HTR-8/SVneo (cell line): ENCODE measurements around the gene AJAP1.
"Not testable (repeated sequence)": the region's sequence is repeated elsewhere in the genome, so short reads cannot be mapped to it uniquely, and the experiment has no call there.

ENCODE experiments used
- DNase-seq: peaks from one replicate; pipeline ENCODE4 v3.0.0; 2011; ENCODE audit warnings: low spot score, mixed read lengths; ENCODE audit not compliant: insufficient read length
- FAIRE-seq: peaks from 2 replicates; lab custom pipeline; 2011; peaks lifted over from hg19 to GRCh38; lab: Jason Lieb, UNC

Gene AJAP1

GRCh38 chr1:4653796-4654725 is at the start of gene AJAP1:
TSS of gene AJAP1 (plus strand) at chr1:4654609. CDS start at chr1:4655426, 817 bp downstream.
- DNase-seq: no peak
- FAIRE-seq: no peak

- no peak for DNase-seq
- FAIRE-seq: no peak
Measured at GRCh38 chr1:4605158-4605557, 49.3 kb upstream of the AJAP1 start.

GRCh38 chr1:4611563-4612341 is 42.7 kb upstream of the AJAP1 start:
- DNase-seq (no peak), FAIRE-seq (no peak)

- FAIRE-seq (no peak), DNase-seq (no peak)
Measured at GRCh38 chr1:4612991-4613390, 41.4 kb upstream of the AJAP1 start.

GRCh38 chr1:4613606-4614370 is 40.6 kb upstream of the AJAP1 start:
- FAIRE-seq (no peak), DNase-seq (no peak)

- DNase-seq (no peak), FAIRE-seq (no peak)
Measured at GRCh38 chr1:4614371-4615137, 39.9 kb upstream of the AJAP1 start.

- DNase-seq (no peak), FAIRE-seq (no peak)
Measured at GRCh38 chr1:4615138-4615470, 39.3 kb upstream of the AJAP1 start.

GRCh38 chr1:4615501-4615900 is 38.9 kb upstream of the AJAP1 start:
- FAIRE-seq: no peak
- no peak for DNase-seq

GRCh38 chr1:4616831-4617465 is 37.5 kb upstream of the AJAP1 start:
- DNase-seq (no peak), FAIRE-seq (no peak)

- FAIRE-seq: no peak
Measured at GRCh38 chr1:4617506-4617905, 36.9 kb upstream of the AJAP1 start.

GRCh38 chr1:4618827-4619226 is 35.6 kb upstream of the AJAP1 start:
- DNase-seq, FAIRE-seq: not testable (repeated sequence)

More at GRCh38 chr1:4617506-4617905, 36.9 kb upstream of the AJAP1 start:
- DNase-seq: no peak

GRCh38 chr1:4621646-4622045 is 32.8 kb upstream of the AJAP1 start:
- DNase-seq: no peak
- no peak for FAIRE-seq

- DNase-seq: no peak
- FAIRE-seq: no peak
Measured at GRCh38 chr1:4622821-4623220, 31.6 kb upstream of the AJAP1 start.

GRCh38 chr1:4624141-4624715 is 30.2 kb upstream of the AJAP1 start:
- DNase-seq (no peak), FAIRE-seq (no peak)

GRCh38 chr1:4624801-4625200 is 29.6 kb upstream of the AJAP1 start:
- FAIRE-seq: no peak
- no peak for DNase-seq

- no peak for DNase-seq
- FAIRE-seq: no peak
Measured at GRCh38 chr1:4626061-4626460, 28.3 kb upstream of the AJAP1 start.

- FAIRE-seq (no peak), DNase-seq (no peak)
Measured at GRCh38 chr1:4626560-4627319, 27.7 kb upstream of the AJAP1 start.

GRCh38 chr1:4627353-4627752 is 27.1 kb upstream of the AJAP1 start:
- FAIRE-seq (no peak), DNase-seq (no peak)
